BLaER1 treated with 17β-estradiol and CSF1 and Interleukin-3, amounts not matched to agents 10 nM and 100 nM (cell line): ENCODE data around the gene GJA10.

Experiments
- H3K27ac ChIP-seq, 11 experiments: shearing (Covaris generic); formaldehyde crosslinking; 2 replicates each; pipeline ENCODE4 v1.8.1; 2022
- H3K27me3 ChIP-seq, 11 experiments: shearing (Covaris generic); formaldehyde crosslinking; 2 replicates each; pipeline ENCODE4 v1.8.1; 2022
- H3K36me3 ChIP-seq, 11 experiments: shearing (Covaris generic); formaldehyde crosslinking; 2 replicates each; pipeline ENCODE4 v1.8.1; 2022
- H3K4me1 ChIP-seq, 10 experiments: shearing (Covaris generic); formaldehyde crosslinking; 2 replicates each; pipeline ENCODE4 v1.8.1; 2022
- H3K4me2 ChIP-seq, 11 experiments: shearing (Covaris generic); formaldehyde crosslinking; 2 replicates each; pipeline ENCODE4 v1.8.1; 2022
- H3K4me3 ChIP-seq, 10 experiments: shearing (Covaris generic); formaldehyde crosslinking; 2 replicates each; pipeline ENCODE4 v1.8.1; 2022
- H3K9ac ChIP-seq, 11 experiments: shearing (Covaris generic); formaldehyde crosslinking; 2 replicates each; pipeline ENCODE4 v1.8.1; 2022
- H3K9me3 ChIP-seq, 11 experiments: shearing (Covaris generic); formaldehyde crosslinking; replicated peaks in 1 of 11; 2 replicates each; pipeline ENCODE4 v1.8.1; 2022
- H4K20me1 ChIP-seq, 11 experiments: shearing (Covaris generic); formaldehyde crosslinking; 2 replicates each; pipeline ENCODE4 v1.8.1; 2022
- Cebpa-rat ChIP-seq, 11 experiments: shearing (Covaris generic); IDR thresholded peaks; 2 replicates each; pipeline ENCODE4 v1.8.1; 2022

Gene GJA10

GRCh38 chr6:89927791-89928550 lies 33.7 kb downstream of the GJA10 start:
- Histone ChIP-seq H3K27me3 (no peaks in the 10 kb centered on the region), H3K9ac (peak overlapping the region in 1 of 11 experiments; percentile 30; a peak in 2 of 22 replicates), H3K4me3 (no peak overlapping the region), H3K4me1 (peaks cover 0 to 40% (median 5%) of the 10 kb centered on the region in 10 experiments; a peak in 9 of 20 replicates), H3K27ac (peak overlapping the region in 4 of 11 experiments; percentile 4 to 56 (median 49); a peak in 8 of 22 replicates), H3K4me2 (peak overlapping the region in 4 of 11 experiments; percentile 7 to 57 (median 32); a peak in 5 of 22 replicates), H3K36me3 (peaks cover 0 to 20% (median 10%) of the 10 kb centered on the region in 11 experiments; a peak in 13 of 22 replicates), H3K9me3 (no peaks in the 10 kb centered on the region), H4K20me1 (no peaks in the 10 kb centered on the region; a peak in 1 of 22 replicates)
- no peak for TF ChIP-seq Cebpa-rat (IDR thresholded peaks at IDR 0.05)

GRCh38 chr6:89928604-89929003 lies 34.3 kb downstream of the GJA10 start:
- Histone ChIP-seq H3K4me2 (peak overlapping the region in 4 of 11 experiments; percentile 7 to 57 (median 32); a peak in 4 of 22 replicates), H3K9me3 (no peaks in the 10 kb centered on the region), H3K4me1 (peaks cover 0 to 40% (median 5%) of the 10 kb centered on the region in 10 experiments; a peak in 9 of 20 replicates), H3K9ac (peak overlapping the region in 1 of 11 experiments; percentile 30; a peak in 2 of 22 replicates), H3K27me3 (no peaks in the 10 kb centered on the region), H3K4me3 (no peak overlapping the region), H3K36me3 (peaks cover 0 to 27% (median 11%) of the 10 kb centered on the region in 11 experiments; a peak in 14 of 22 replicates), H3K27ac (peak overlapping the region in 2 of 11 experiments; percentile 49 to 56; a peak in 5 of 22 replicates), H4K20me1 (no peaks in the 10 kb centered on the region; a peak in 1 of 22 replicates)
- no peak for TF ChIP-seq Cebpa-rat (IDR thresholded peaks at IDR 0.05)

- TF ChIP-seq Cebpa-rat (IDR thresholded peaks at IDR 0.05) = no peak
- Histone ChIP-seq H4K20me1 (no peaks in the 10 kb centered on the region; a peak in 1 of 22 replicates), H3K9ac (no peak overlapping the region), H3K9me3 (no peaks in the 10 kb centered on the region), H3K27ac (no peak overlapping the region), H3K4me1 (peaks cover 0 to 34% (median 2%) of the 10 kb centered on the region in 10 experiments; a peak in 8 of 20 replicates), H3K4me2 (no peak overlapping the region), H3K4me3 (no peak overlapping the region), H3K27me3 (no peaks in the 10 kb centered on the region), H3K36me3 (peaks cover 0 to 45% (median 11%) of the 10 kb centered on the region in 11 experiments; a peak in 14 of 22 replicates)
These were observed 36.5 kb downstream of the GJA10 start for GRCh38 chr6:89930789-89931188.

GRCh38 chr6:89932245-89932802 lies 38.1 kb downstream of the GJA10 start:
- H3K9me3 ChIP-seq = no peaks in the 10 kb centered on the region

GRCh38 chr6:89934685-89935366 lies 40.6 kb downstream of the GJA10 start:
- no peak overlapping the region for H3K9ac ChIP-seq
- H3K27ac ChIP-seq = no peak overlapping the region
- no peaks in the 10 kb centered on the region for H3K27me3 ChIP-seq
- peaks cover 0 to 71% (median 11%) of the 10 kb centered on the region in 11 experiments; a peak in 14 of 22 replicates for H3K36me3 ChIP-seq
- no peak for TF ChIP-seq Cebpa-rat (IDR thresholded peaks at IDR 0.05)
- no peak overlapping the region for H3K4me2 ChIP-seq
- H3K9me3 ChIP-seq = no peaks in the 10 kb centered on the region
- no peak overlapping the region for H3K4me3 ChIP-seq
- H3K4me1 ChIP-seq = peaks cover 0 to 2% (median 0%) of the 10 kb centered on the region in 10 experiments; a peak in 2 of 20 replicates
- no peaks in the 10 kb centered on the region; a peak in 2 of 22 replicates for H4K20me1 ChIP-seq

More at GRCh38 chr6:89932245-89932802, 38.1 kb downstream of the GJA10 start:
- Histone ChIP-seq H4K20me1 (no peaks in the 10 kb centered on the region; a peak in 1 of 22 replicates), H3K4me2 (no peak overlapping the region), H3K27me3 (no peaks in the 10 kb centered on the region), H3K9ac (no peak overlapping the region), H3K4me3 (no peak overlapping the region), H3K27ac (no peak overlapping the region), H3K36me3 (peaks cover 0 to 60% (median 11%) of the 10 kb centered on the region in 11 experiments; a peak in 14 of 22 replicates), H3K4me1 (peaks cover 0 to 27% (median under 1%) of the 10 kb centered on the region in 10 experiments; a peak in 8 of 20 replicates)
- no peak for TF ChIP-seq Cebpa-rat (IDR thresholded peaks at IDR 0.05)

GRCh38 chr6:89936177-89936576 lies 41.9 kb downstream of the GJA10 start:
- H3K4me2 ChIP-seq = no peak overlapping the region

GRCh38 chr6:89938014-89938413 lies 43.7 kb downstream of the GJA10 start:
- Histone ChIP-seq H3K27me3 (no peaks in the 10 kb centered on the region), H3K4me3 (no peak overlapping the region), H3K9ac (no peak overlapping the region), H3K27ac (no peak overlapping the region), H3K36me3 (peaks cover 0 to 51% (median 0%) of the 10 kb centered on the region in 11 experiments; a peak in 12 of 22 replicates), H3K4me2 (no peak overlapping the region), H4K20me1 (peaks cover 0 to 12% (median 0%) of the 10 kb centered on the region in 11 experiments; a peak in 2 of 22 replicates), H3K4me1 (no peaks in the 10 kb centered on the region), H3K9me3 (no peaks in the 10 kb centered on the region)
- no peak for TF ChIP-seq Cebpa-rat (IDR thresholded peaks at IDR 0.05)

More at GRCh38 chr6:89936177-89936576, 41.9 kb downstream of the GJA10 start:
- Histone ChIP-seq H4K20me1 (peaks cover 0 to 6% (median 0%) of the 10 kb centered on the region in 11 experiments; a peak in 2 of 22 replicates), H3K9ac (no peak overlapping the region), H3K27me3 (no peaks in the 10 kb centered on the region), H3K4me1 (no peaks in the 10 kb centered on the region), H3K36me3 (peaks cover 0 to 62% (median 11%) of the 10 kb centered on the region in 11 experiments; a peak in 14 of 22 replicates), H3K27ac (no peak overlapping the region), H3K4me3 (no peak overlapping the region), H3K9me3 (no peaks in the 10 kb centered on the region)
- TF ChIP-seq Cebpa-rat (IDR thresholded peaks at IDR 0.05) = no peak

GRCh38 chr6:89939144-89939543 lies 44.9 kb downstream of the GJA10 start:
- H3K27me3 ChIP-seq = no peaks in the 10 kb centered on the region
- no peak overlapping the region for H3K4me3 ChIP-seq
- no peaks in the 10 kb centered on the region for H3K4me1 ChIP-seq
- no peak overlapping the region for H3K9ac ChIP-seq
- no peak overlapping the region for H3K4me2 ChIP-seq
- no peaks in the 10 kb centered on the region for H3K9me3 ChIP-seq
- peaks cover 0 to 51% (median 0%) of the 10 kb centered on the region in 11 experiments; a peak in 10 of 22 replicates for H3K36me3 ChIP-seq
- no peak overlapping the region for H3K27ac ChIP-seq
- TF ChIP-seq Cebpa-rat (IDR thresholded peaks at IDR 0.05) = no peak
- peaks cover 0 to 20% (median 0%) of the 10 kb centered on the region in 11 experiments; a peak in 2 of 22 replicates for H4K20me1 ChIP-seq
